Activated naive CD4-positive, alpha-beta T cell treated with anti-CD3 and anti-CD28 coated beads, Interleukin-2, amount 10 ng/mL, durations not matched to agents 7 days and 5 days (primary cell): ENCODE measurements around the gene SCN1A.
"Not testable (repeated sequence)": the region's sequence is repeated elsewhere in the genome, so short reads cannot be mapped to it uniquely, and the experiment has no call there.

Experiments used
- CTCF ChIA-PET: fragments of 350-600 bp; sonication (Branson Sonifier 250); formaldehyde crosslinking; loops from one replicate; lab custom pipeline; 2021; ENCODE audit warnings: antibody characterized with exemption; lab: Charles Lee
- DNase-seq: peaks from one replicate; pipeline ENCODE4 v3.0.0-alpha.2; 2020
- H3K27ac Mint-ChIP-seq: one replicate; pipeline ENCODE4 v1.8.0; 2021; ENCODE audit warnings: mild to moderate bottlenecking, moderate library complexity, mixed read lengths
- H3K27me3 Mint-ChIP-seq: one replicate; pipeline ENCODE4 v1.8.0; 2021; ENCODE audit warnings: mild to moderate bottlenecking, mixed read lengths
- H3K36me3 Mint-ChIP-seq: one replicate; pipeline ENCODE4 v1.8.0; 2021; ENCODE audit warnings: mixed read lengths
- H3K4me1 Mint-ChIP-seq: one replicate; pipeline ENCODE4 v1.8.0; 2021; ENCODE audit warnings: mixed read lengths
- H3K4me3 Mint-ChIP-seq: one replicate; pipeline ENCODE4 v1.8.0; 2021; ENCODE audit warnings: mild to moderate bottlenecking, moderate library complexity, mixed read lengths
- H3K9me3 Mint-ChIP-seq: one replicate; pipeline ENCODE4 v1.8.0; 2021; ENCODE audit warnings: mixed read lengths

The SCN1A gene

GRCh38 chr2:166118180-166118579, 9.6 kb downstream of the SCN1A start:
- CTCF ChIA-PET, result no interaction called here
- Mint-ChIP-seq H3K27ac (no peak overlapping the region), H3K36me3 (no peaks in the 10 kb centered on the region), H3K9me3 (no peaks in the 10 kb centered on the region), H3K4me1 (no peaks in the 10 kb centered on the region), H3K27me3 (no peaks in the 10 kb centered on the region), H3K4me3 (no peak overlapping the region)
- DNase-seq, result no peak

GRCh38 chr2:166117491-166117890, 10.3 kb downstream of the SCN1A start:
- no peaks in the 10 kb centered on the region for H3K27me3 Mint-ChIP-seq
- H3K9me3 Mint-ChIP-seq, result no peaks in the 10 kb centered on the region
- CTCF ChIA-PET, result no interaction called here
- no peaks in the 10 kb centered on the region for H3K36me3 Mint-ChIP-seq
- DNase-seq, result no peak
- no peaks in the 10 kb centered on the region for H3K4me1 Mint-ChIP-seq
- H3K4me3 Mint-ChIP-seq, result no peak overlapping the region
- no peak overlapping the region for H3K27ac Mint-ChIP-seq

GRCh38 chr2:166115589-166115988, 12.2 kb downstream of the SCN1A start:
- H3K4me3 Mint-ChIP-seq, result no peak overlapping the region
- no peaks in the 10 kb centered on the region for H3K4me1 Mint-ChIP-seq
- H3K36me3 Mint-ChIP-seq, result no peaks in the 10 kb centered on the region
- DNase-seq, result no peak
- CTCF ChIA-PET, result no interaction called here
- no peak overlapping the region for H3K27ac Mint-ChIP-seq
- no peaks in the 10 kb centered on the region for H3K9me3 Mint-ChIP-seq
- H3K27me3 Mint-ChIP-seq, result no peaks in the 10 kb centered on the region

- no peak for DNase-seq
- CTCF ChIA-PET, result no interaction called here
- Mint-ChIP-seq H3K27ac (no peak overlapping the region), H3K4me1 (no peaks in the 10 kb centered on the region), H3K27me3 (no peaks in the 10 kb centered on the region), H3K4me3 (no peak overlapping the region), H3K36me3 (no peaks in the 10 kb centered on the region), H3K9me3 (no peaks in the 10 kb centered on the region)
Observed at GRCh38 chr2:166112193-166112605, 15.6 kb downstream of the SCN1A start.

- H3K27ac Mint-ChIP-seq, result no peak overlapping the region
- H3K9me3 Mint-ChIP-seq, result no peaks in the 10 kb centered on the region
- H3K36me3 Mint-ChIP-seq, result no peaks in the 10 kb centered on the region
- DNase-seq, result no peak
- H3K4me1 Mint-ChIP-seq, result no peaks in the 10 kb centered on the region
- CTCF ChIA-PET, result interaction anchor here (1.0 kb wide), 1 partner anchor 48 kb away, joined by 3 read pairs; no protein-coding TSS in a partner anchor
- no peak overlapping the region for H3K4me3 Mint-ChIP-seq
- no peaks in the 10 kb centered on the region for H3K27me3 Mint-ChIP-seq
Observed at GRCh38 chr2:166106431-166107015, 21.3 kb downstream of the SCN1A start.

- no peaks in the 10 kb centered on the region for H3K27me3 Mint-ChIP-seq
- no peaks in the 10 kb centered on the region for H3K4me1 Mint-ChIP-seq
- CTCF ChIA-PET, result no interaction called here
- H3K4me3 Mint-ChIP-seq, result no peak overlapping the region
- DNase-seq, result no peak
- no peak overlapping the region for H3K27ac Mint-ChIP-seq
- H3K9me3 Mint-ChIP-seq, result no peaks in the 10 kb centered on the region
- no peaks in the 10 kb centered on the region for H3K36me3 Mint-ChIP-seq
Observed at GRCh38 chr2:166104773-166105172, 23.0 kb downstream of the SCN1A start.

GRCh38 chr2:166104084-166104483, 23.7 kb downstream of the SCN1A start:
- no peaks in the 10 kb centered on the region for H3K4me1 Mint-ChIP-seq
- H3K27me3 Mint-ChIP-seq, result no peaks in the 10 kb centered on the region
- H3K27ac Mint-ChIP-seq, result no peak overlapping the region
- H3K9me3 Mint-ChIP-seq, result no peaks in the 10 kb centered on the region
- CTCF ChIA-PET, result no interaction called here
- no peaks in the 10 kb centered on the region for H3K36me3 Mint-ChIP-seq
- no peak overlapping the region for H3K4me3 Mint-ChIP-seq
- no peak for DNase-seq

GRCh38 chr2:166103277-166103676, 24.5 kb downstream of the SCN1A start:
- H3K27ac Mint-ChIP-seq, CTCF ChIA-PET, H3K4me1 Mint-ChIP-seq, DNase-seq, H3K4me3 Mint-ChIP-seq, H3K9me3 Mint-ChIP-seq, H3K27me3 Mint-ChIP-seq, H3K36me3 Mint-ChIP-seq: not testable (repeated sequence)

- no peak for DNase-seq
- CTCF ChIA-PET, result no interaction called here
- Mint-ChIP-seq H3K36me3 (no peaks in the 10 kb centered on the region), H3K4me3 (no peak overlapping the region), H3K4me1 (no peaks in the 10 kb centered on the region), H3K27me3 (no peaks in the 10 kb centered on the region), H3K9me3 (no peaks in the 10 kb centered on the region), H3K27ac (no peak overlapping the region)
Observed at GRCh38 chr2:166094325-166094724, 33.5 kb downstream of the SCN1A start.

GRCh38 chr2:166092889-166093288, 34.9 kb downstream of the SCN1A start:
- Mint-ChIP-seq H3K36me3 (no peaks in the 10 kb centered on the region), H3K27me3 (no peaks in the 10 kb centered on the region), H3K27ac (no peak overlapping the region), H3K4me1 (no peaks in the 10 kb centered on the region), H3K4me3 (no peak overlapping the region), H3K9me3 (no peaks in the 10 kb centered on the region)
- no peak for DNase-seq
- CTCF ChIA-PET, result interaction anchor here (0.6 to 0.7 kb wide), 2 partner anchors 27 to 191 kb away, joined by 3 read pairs; no protein-coding TSS in a partner anchor

- Mint-ChIP-seq H3K4me1 (no peaks in the 10 kb centered on the region), H3K4me3 (no peak overlapping the region), H3K27ac (no peak overlapping the region), H3K9me3 (no peaks in the 10 kb centered on the region), H3K27me3 (no peaks in the 10 kb centered on the region), H3K36me3 (no peaks in the 10 kb centered on the region)
- CTCF ChIA-PET, result interaction anchor here (0.8 kb wide), 1 partner anchor 44 kb away, joined by 3 read pairs; no protein-coding TSS in a partner anchor
- no peak for DNase-seq
Observed at GRCh38 chr2:166091439-166091838, 36.4 kb downstream of the SCN1A start.

- H3K4me1 Mint-ChIP-seq, result no peaks in the 10 kb centered on the region
- H3K36me3 Mint-ChIP-seq, result no peaks in the 10 kb centered on the region
- H3K27me3 Mint-ChIP-seq, result no peaks in the 10 kb centered on the region
- no peaks in the 10 kb centered on the region for H3K9me3 Mint-ChIP-seq
- no peak overlapping the region for H3K27ac Mint-ChIP-seq
- CTCF ChIA-PET, result no interaction called here
- no peak overlapping the region for H3K4me3 Mint-ChIP-seq
- no peak for DNase-seq
Observed at GRCh38 chr2:166090908-166091307, 36.9 kb downstream of the SCN1A start.

- CTCF ChIA-PET, result no interaction called here
- H3K9me3 Mint-ChIP-seq, result no peaks in the 10 kb centered on the region
- H3K36me3 Mint-ChIP-seq, result no peaks in the 10 kb centered on the region
- H3K4me1 Mint-ChIP-seq, result no peaks in the 10 kb centered on the region
- H3K4me3 Mint-ChIP-seq, result no peak overlapping the region
- DNase-seq, result no peak
- H3K27ac Mint-ChIP-seq, result no peak overlapping the region
- H3K27me3 Mint-ChIP-seq, result no peaks in the 10 kb centered on the region
Observed at GRCh38 chr2:166090346-166090745, 37.5 kb downstream of the SCN1A start.

- DNase-seq, result no peak
- Mint-ChIP-seq H3K27ac (no peak overlapping the region), H3K36me3 (no peaks in the 10 kb centered on the region), H3K4me3 (no peak overlapping the region), H3K4me1 (no peaks in the 10 kb centered on the region), H3K9me3 (no peaks in the 10 kb centered on the region), H3K27me3 (no peaks in the 10 kb centered on the region)
- CTCF ChIA-PET, result no interaction called here
Observed at GRCh38 chr2:166088634-166089033, 39.2 kb downstream of the SCN1A start.

GRCh38 chr2:166084301-166084700, 43.5 kb downstream of the SCN1A start:
- no peaks in the 10 kb centered on the region for H3K36me3 Mint-ChIP-seq
- no peaks in the 10 kb centered on the region for H3K27me3 Mint-ChIP-seq
- DNase-seq, result no peak
- CTCF ChIA-PET, result no interaction called here
- no peaks in the 10 kb centered on the region for H3K4me1 Mint-ChIP-seq
- no peak overlapping the region for H3K4me3 Mint-ChIP-seq
- no peak overlapping the region for H3K27ac Mint-ChIP-seq
- no peaks in the 10 kb centered on the region for H3K9me3 Mint-ChIP-seq
